Stimulated activated CD4-positive, alpha-beta T cell treated with anti-CD3 and anti-CD28 coated beads, Interleukin-1b, Interleukin-23, amount 100 ng/mL, for 24 hours (primary cell): ENCODE data around the gene SLC22A5.

Source experiments
- DNase-seq, 4 experiments: peaks; one replicate each; pipeline ENCODE4 v3.0.0-alpha.2; 2020; ENCODE audit warnings: low read depth in 4 of 4, low spot score in 1 of 4

The SLC22A5 gene

DNA sequence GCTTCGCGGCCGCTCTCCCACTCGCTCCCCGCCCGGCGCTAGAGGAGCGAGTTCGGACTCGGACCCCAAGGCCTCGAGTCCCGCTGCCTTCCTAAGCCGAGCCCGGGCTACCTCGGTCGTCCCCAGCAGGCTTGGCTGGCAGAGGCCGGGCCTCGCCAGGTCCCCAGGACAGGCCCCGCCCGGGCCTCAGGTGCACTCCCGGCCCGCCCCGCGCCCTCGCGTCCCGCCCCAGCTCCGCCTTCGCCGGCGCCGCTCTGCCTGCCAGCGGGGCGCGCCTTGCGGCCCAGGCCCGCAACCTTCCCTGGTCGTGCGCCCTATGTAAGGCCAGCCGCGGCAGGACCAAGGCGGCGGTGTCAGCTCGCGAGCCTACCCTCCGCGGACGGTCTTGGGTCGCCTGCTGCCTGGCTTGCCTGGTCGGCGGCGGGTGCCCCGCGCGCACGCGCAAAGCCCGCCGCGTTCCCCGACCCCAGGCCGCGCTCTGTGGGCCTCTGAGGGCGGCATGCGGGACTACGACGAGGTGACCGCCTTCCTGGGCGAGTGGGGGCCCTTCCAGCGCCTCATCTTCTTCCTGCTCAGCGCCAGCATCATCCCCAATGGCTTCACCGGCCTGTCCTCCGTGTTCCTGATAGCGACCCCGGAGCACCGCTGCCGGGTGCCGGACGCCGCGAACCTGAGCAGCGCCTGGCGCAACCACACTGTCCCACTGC is at the start of gene SLC22A5:
TSS of gene SLC22A5 (plus strand) at position 237 of the 707 bp plus-strand sequence. CDS start at position 500, 263 bp downstream.
- DNase-seq = peak; percentile 39 to 74 (median 56)

DNA sequence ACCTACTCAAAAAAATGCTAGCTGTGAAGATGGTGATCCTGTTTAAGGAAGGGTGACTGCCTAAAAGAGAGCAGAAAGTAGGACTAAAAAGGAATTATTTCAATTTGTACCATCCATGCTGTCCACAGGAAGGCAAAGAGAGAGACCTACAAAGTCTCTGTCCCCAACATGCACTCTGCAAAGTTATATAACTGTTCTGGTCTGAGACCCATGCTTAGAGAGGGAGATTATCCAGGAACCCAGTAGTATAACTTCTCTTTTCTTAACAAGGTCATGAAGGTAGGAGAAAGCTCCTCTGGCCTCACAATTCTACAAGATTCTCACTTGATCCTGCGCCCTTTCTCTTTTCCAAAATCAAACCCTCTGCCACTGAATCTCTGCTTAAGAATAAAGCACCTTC is 49.5 kb upstream of the SLC22A5 start:
- no peak for DNase-seq

DNA sequence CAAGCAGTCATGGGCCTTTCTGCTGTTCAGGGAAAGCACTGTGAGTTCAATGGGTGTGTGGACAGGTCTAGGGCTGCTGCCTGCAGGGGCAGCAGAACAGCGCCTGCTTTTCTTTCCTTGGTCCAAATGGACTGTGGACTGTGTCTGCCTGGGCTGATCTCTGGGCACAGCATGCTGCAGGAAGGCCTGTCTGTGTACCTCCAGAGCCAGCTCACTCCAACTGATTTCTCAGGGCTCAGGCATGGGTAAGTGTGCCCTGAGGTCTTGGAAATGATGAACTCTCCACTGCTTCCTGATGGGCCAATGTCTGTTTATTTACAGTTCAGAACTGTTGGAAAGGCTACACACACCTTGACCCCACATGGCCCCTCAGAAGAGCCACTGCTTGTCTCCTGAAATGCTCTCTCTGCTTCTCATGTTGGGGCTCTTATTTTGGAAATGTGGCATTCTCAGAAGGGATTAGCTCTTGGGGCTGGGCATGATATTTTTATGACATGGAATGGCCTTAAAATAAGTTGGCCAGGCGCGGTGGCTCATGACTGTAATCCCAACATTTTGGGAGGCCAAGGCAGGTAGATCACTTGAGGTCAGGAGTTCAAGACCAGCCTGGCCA is 48.3 kb upstream of the SLC22A5 start:
- DNase-seq = no peak

DNA sequence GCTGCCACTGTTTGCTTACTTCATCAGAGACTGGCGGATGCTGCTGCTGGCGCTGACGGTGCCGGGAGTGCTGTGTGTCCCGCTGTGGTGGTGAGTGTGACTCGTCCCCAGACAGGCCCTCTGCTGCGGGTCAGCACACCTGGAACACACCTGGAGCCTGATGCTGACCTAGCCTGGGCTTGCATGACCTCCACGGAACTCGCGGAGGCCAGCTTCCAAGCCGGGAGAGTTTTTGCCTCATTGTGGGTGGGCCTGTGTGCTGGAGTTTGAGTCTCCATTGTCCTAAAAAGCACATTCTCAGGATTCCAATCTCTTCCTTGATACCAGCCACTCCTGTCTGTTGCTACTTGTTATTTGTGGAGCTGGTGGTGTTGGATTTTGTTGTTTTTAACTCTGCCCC is 47.2 kb upstream of the SLC22A5 start:
- DNase-seq = no peak

DNA sequence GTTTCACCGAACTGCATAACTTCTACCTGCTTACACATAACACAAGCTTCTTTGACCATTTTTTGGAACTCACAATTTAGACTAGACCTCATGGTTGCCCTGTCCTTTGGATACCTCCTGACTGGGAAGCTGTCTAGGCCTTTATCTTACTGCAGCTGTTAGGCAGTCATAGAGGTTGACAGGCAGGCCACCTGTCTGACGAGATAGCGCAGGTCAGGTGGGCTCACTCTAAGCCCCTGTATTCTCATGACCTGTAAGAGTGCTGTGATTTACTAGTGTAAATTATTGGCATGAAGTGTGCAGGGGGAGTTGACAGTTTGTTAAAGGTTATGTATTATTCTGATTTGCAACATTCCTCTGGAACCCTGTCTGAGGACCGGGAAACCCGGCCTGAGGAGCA is 46.3 kb upstream of the SLC22A5 start:
- no peak for DNase-seq

DNA sequence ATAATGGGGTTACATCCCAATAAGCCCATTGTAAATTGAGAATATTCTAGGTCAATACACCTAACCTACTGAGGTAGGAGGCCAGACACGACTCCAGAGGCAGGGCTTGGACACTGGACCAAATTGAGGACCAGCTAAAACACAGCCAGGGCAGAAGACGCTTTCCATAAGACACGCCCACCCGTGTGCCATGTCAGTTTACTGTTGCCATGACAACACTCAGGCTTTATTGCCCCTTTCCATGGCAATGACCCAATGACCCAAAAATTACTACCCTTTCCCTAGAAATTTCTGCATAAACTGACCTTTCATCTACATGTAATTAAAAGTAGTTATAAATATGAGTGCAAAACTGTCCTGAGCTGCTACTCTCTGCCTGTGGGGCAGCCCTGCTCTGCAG is 43.8 kb upstream of the SLC22A5 start:
- no peak for DNase-seq

DNA sequence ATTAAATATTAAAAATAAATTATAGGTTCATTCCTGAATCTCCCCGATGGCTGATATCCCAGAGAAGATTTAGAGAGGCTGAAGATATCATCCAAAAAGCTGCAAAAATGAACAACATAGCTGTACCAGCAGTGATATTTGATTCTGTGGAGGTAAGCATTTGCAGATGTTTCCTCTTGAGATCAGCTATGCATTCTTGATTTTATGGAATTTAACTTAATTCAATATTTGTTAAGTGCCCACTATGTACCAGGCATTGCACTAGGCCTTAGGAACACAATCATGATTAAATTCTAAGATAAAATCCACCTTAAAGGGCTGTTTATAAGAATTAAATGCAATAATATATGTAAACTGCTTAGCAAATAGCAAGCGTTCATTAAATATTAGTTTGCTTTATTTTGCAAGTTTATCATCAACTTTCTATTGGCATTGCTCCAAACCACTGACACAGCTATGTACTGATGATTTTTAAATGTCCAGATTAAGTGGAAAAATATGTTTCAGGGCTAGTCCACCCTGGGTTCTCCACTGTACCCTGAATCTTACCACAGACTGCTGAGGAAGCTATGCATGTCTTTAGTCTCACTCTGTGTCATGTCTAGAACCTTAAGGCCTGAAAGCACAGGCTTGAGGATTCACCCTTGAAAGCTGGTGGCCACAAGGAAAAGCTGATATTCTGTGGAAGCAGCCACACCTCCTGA is 42.1 kb upstream of the SLC22A5 start:
- DNase-seq = no peak

DNA sequence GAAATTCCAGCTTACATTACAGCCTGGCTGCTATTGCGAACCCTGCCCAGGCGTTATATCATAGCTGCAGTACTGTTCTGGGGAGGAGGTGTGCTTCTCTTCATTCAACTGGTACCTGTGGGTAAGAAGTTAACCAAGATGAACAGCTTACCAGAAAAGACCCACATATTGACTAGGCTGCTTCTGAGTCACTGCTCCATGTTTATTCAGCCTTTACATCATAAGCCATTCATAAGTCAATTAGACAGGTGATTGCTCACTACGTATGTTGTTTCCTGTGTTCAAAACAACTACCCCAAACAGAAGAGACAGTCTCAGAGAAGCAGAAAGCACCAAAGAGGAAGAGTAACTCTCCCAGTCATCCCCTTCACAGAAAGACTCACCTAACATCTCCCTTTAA is 34.7 kb upstream of the SLC22A5 start:
- DNase-seq = no peak

DNA sequence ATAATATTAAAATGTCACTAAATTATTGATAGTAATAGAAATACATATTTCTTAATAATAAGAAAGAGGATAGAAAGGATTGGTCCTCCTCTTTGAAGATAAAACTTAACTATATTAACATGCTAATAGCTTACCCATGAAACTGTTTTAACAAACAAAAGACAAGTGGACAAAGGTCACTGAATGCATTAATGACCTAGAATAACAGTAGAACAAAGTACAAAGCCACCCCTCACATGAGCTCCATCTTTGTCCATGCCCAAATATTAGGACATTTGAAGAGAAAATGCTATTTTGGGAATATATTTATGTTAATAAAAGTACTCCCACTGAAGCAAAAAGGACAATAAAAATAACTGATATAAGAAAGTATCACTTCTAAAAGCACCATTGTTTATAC is 34.1 kb upstream of the SLC22A5 start:
- DNase-seq = no peak

DNA sequence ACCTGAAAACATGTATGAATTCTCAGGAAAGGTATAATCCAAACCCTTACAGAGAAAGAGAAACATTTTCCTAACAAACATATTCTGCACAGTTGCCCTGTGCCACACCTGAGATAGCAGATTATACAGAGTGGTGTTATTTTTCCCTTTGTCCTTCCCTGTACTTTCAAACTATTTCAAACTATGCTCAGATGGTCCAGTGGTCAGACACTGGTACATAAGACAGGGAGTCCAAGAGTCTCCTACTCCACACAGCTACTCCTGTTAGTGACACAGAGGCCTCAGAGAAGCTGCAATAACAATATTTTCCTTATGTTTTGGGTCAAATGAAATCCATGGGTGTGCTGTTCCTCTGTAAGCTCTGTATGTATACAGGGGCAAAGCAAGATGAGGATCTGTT is 30.0 kb upstream of the SLC22A5 start:
- no peak for DNase-seq

DNA sequence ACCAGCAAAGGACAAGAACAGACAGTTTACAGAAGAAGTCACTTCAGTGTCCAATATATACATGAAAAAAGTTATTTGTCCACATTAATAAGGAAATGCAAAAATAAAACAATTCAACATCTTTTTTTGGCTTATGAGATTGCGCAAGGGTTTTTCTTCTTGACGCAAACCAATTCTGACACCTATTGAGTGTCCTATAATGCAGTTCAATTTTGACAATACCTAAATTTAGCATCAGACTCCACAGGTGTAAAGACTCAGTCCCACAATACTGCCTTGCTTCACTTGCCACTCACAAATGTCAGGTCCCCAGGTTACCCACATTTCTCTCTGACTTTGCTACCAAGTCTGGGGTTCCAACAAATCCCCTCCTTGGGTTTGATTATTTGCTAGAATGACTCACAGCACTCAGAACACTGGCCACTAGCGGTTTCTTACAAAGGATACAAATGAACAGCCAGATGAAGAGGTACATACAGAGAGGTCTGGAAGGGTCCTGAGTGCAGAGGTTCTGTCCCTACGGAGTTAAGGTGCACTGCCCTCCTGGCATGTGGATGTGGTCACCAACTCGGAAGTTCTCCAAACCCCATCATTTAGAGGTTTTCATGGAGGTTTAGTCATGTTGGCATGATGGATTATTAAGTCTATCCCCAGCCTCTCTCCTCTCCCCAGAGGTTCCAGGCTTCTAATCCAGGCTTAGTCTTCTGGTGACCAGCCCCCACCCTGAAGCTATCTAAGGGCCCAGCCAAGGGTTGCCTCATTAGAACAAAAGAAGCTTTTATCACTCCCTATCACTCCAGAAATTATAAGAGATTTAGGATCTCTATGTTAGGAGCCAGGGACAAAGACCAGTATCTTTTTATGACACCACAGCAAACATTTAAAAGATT is 27.0 kb upstream of the SLC22A5 start:
- no peak for DNase-seq

DNA sequence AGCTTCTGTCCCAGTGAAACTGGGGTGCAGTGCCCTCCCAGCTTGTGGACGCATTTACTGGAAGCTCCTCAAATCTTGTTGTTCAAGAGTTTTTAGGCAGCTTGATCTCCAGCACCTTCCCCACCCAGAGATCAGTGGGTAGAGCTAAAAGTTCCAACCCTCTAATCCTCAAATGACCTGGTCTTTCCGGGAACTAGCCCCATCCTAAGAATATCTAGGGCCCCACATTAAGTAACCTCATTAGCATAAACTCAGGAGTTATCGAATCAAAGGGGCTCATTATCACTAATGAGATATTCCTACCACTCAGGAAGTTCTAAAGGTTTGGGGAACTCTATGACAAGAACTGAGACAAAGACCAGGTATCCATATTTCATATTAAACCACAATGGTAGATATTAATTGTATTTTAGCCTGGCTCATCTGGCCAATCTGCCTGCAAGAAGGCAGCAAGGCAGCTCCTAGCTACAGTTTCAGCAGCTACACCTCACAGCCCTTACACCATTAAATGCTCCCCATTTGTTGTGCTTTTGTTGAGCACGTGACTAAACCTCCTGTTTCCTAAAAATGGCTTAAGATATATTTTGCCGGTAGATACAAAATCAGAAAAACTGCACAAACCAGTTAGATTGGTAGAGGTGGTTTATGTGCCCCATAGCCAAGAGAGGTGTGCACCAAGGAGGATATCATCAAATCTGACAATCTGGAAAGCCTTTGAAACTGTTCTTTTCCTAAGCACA is 24.6 kb upstream of the SLC22A5 start:
- DNase-seq = no peak

DNA sequence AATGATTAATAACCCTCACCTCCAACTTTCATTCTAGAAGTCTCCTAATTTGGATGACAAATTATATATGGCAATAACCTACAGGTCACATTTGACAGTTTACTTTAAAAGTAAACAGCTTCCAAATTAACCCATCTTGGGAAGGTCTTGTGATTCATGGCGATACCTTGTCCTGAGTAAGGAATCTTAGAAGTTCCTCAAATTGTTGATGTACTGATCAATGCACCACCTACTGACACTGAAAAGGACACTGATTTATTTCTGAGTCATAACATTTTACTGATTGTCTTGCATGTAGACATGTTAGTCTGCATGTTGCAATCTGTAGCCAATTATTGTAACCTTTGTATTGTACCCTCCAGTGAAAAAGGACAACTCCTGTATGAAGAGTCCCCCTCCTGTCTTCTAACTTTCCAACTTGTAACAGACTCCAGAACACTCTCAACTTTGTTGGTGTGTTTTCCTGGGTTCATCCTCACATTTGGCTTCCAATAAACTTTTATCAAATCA is 16.0 kb upstream of the SLC22A5 start:
- no peak for DNase-seq

DNA sequence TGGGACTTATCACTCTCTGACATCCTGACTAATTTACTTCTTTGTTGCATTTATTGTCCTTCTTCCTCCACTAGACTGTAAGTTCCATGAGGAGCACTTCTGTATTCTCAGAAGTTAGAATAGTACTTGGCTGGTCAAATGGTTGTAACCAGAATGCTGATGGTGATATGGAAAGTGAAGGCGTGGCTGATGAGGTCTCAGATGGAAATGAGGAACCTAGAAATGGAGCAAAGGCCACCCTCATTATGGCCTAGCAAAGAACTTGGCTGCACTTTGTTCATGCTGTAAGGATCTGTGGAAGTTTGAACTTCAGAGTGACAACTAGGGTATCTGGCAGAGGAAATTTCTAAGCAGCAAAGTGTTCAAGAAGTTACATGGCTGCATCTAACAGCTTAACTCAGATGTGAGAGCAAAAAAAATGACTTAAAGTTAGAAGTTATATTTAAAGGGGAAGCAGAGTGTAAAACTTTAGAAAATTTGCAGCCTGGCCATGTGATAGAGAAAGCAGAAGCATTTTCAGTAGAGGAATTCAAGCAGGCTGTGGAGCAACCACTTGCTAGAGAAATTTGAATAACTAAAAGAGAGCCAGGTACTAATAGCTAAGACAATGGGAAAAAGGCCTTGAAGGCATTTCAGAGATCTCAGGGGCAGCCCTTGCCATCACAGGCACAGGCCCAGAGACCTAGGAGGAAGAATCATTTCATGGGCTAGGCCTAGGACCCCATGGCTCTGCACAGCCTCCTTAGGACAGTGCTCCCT is 14.9 kb upstream of the SLC22A5 start:
- no peak for DNase-seq

DNA sequence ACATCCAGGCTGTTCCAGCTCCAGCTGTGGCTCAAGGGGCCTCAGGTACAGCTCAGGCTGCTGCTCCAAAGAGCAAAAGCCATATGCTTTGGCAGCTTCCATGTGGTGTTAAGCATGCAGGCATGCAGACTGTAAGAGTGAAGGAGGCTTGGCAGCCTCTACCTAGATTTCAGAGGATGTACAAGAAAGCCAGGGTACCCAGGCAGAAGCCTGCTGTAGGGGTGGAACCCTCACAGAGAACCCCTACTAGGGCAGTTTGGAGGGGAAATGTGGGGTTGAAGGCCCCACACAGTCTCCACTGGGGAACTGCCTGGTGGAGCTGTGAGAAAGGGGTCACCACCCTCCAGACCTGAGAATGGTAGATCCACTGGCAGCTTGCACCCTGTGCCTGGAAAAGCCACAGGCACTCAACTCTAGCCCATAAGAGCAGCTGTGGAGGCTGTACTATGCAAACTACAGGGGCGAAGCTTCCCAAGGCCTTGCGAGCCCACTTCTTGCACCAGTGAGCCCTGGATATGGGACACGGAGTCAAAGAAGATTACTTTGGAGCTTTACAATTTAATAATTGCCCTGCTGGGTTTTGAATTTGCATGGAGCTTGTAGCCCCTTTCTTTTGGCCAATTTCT is 14.3 kb upstream of the SLC22A5 start:
- no peak for DNase-seq

DNA sequence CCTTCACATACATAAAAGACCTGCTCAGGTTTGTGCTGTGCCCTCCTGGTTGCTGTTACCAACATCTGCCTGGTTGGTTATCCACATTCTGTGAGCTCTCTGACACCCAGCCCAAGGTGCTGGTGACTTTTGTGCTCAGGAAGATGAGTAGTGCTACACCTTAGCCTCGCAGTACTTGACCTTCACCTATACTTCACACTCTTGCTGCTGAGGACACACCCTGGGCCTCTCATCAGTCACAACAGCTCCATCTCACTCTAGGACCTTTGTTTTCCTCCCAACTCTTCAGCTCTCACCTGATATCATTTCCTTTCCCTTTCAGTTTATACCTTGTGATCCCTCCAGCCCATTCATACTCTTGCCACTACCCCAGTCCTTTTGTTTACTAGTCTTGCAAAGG is 10.7 kb upstream of the SLC22A5 start:
- no peak for DNase-seq

DNA sequence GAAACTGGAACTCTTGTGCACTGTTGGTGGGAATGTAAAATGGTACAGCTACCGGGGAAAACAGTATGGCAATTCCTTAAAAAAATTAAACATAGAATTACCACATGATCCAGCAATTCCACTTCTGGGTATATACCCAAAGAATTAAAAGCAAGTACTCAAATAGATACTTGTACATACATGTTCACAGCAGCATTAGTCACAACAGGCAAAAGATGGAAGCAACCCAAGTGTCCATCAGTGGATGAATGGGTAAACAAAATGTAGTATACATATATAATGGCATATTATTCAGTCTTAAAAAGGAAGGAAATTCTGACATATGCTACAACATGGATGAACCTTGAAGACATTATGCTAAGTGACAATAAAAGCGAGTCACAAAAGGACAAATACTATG is 7.4 kb upstream of the SLC22A5 start:
- no peak for DNase-seq

DNA sequence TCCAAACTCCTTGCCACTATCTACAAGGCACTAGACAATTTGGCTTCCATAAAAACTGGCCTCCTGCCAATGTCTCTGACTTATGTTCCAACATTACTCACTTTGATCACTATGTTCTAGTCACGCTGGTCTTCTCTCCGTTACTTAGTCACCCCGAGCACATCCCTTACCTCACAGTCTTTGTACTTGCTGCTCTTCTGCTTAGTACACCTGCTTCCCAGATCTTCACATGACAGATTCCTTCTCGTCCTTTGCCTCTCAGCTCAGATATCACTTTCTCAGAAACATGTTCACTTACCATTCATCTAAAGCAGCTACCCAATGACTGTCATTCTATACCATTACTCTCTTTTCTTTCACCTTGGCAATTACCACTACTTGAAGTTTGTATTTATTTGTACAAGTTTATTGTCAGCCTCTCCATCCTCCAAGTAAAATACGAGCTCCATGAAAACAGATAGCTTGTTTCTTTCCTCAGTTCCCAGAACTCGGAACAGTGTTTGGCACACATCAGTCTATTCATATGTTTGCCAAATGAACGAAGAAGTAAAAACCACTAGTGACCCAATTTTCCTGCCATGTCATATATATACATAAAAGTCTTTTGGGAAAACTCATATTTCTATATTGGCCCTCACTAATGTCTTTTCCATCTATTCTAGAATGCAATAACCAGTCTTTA is 5.9 kb upstream of the SLC22A5 start:
- no peak for DNase-seq

DNA sequence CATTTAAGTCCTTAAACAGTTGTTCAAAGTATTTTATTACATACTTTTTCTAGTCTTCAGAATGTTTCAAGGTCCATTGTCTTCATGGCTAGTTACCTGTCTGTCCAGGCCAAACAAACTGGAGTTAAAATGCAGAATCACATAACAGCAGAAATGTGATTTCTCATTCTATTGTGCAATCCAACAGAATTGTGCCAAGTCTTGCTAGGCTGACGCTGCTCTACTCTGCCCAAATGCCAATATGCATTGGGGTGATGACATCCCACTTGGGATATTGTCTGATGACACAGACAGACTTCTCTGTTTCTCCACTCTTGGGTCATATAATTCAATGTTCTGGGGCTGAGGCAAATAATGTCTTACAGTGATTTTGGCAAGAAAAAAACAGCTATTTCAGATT is 5.2 kb upstream of the SLC22A5 start:
- DNase-seq = no peak
